A549 (cell line): ENCODE data around the gene TLR9.

Experiments
- CEBPB ChIP-seq, 2 experiments: fragments of >200 bp in 1 of 2; sonication (Bioruptor Twin) in 1 of 2; formaldehyde crosslinking in 1 of 2; IDR thresholded peaks; 2 replicates each; pipeline ENCODE4 v1.6.1; 2012 to 2016
- POLR2A ChIP-seq: IDR thresholded peaks from 2 replicates; pipeline ENCODE4 v1.6.1; 2012; ENCODE audit warnings: mild to moderate bottlenecking, low read length
- TF ChIP-seq, protein P1 (sequence below): fragments of >200 bp; sonication (Bioruptor Twin); formaldehyde crosslinking; IDR thresholded peaks from 3 replicates; pipeline ENCODE4 v1.5.1; 2016

GRCh38 chr3:52213901-52214300 lies 11.5 kb downstream of the TLR9 start:
- TF ChIP-seq, protein P1, sequence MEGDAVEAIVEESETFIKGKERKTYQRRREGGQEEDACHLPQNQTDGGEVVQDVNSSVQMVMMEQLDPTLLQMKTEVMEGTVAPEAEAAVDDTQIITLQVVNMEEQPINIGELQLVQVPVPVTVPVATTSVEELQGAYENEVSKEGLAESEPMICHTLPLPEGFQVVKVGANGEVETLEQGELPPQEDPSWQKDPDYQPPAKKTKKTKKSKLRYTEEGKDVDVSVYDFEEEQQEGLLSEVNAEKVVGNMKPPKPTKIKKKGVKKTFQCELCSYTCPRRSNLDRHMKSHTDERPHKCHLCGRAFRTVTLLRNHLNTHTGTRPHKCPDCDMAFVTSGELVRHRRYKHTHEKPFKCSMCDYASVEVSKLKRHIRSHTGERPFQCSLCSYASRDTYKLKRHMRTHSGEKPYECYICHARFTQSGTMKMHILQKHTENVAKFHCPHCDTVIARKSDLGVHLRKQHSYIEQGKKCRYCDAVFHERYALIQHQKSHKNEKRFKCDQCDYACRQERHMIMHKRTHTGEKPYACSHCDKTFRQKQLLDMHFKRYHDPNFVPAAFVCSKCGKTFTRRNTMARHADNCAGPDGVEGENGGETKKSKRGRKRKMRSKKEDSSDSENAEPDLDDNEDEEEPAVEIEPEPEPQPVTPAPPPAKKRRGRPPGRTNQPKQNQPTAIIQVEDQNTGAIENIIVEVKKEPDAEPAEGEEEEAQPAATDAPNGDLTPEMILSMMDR = no peak
- no peak for TF ChIP-seq POLR2A
- TF ChIP-seq CEBPB (IDR thresholded peaks at IDR 0.05) = no peak
